ENCODE measurements around the gene KCTD2.
A peak's percentile ranks its signal among the peaks of the same experiment; 100 is the strongest.
"Not testable (repeated sequence)": the region's sequence is repeated elsewhere in the genome, so short reads cannot be mapped to it uniquely, and the experiment has no call there.

The KCTD2 gene

GRCh38 chr17:75046407-75047289, at the start of gene KCTD2, which contains the start of gene ATP5PD:
KCTD2 (plus strand) TSS chr17:75047225; CDS start chr17:75047251, 26 bp downstream.
ATP5PD (minus strand) TSS chr17:75046969; CDS start chr17:75042650, 4,319 bp downstream.
- DNase-seq, result peak; percentile 93 to 94

GRCh38 chr17:74998783-74999182, 48.2 kb upstream of the KCTD2 start:
- no peak for DNase-seq

GRCh38 chr17:74999523-74999922, 47.5 kb upstream of the KCTD2 start:
- DNase-seq, result no peak

GRCh38 chr17:75001915-75002843, 44.8 kb upstream of the KCTD2 start:
- DNase-seq, result no peak

- no peak for DNase-seq
Observed at GRCh38 chr17:75003070-75003956, 43.7 kb upstream of the KCTD2 start.

GRCh38 chr17:75003957-75004355, 43.1 kb upstream of the KCTD2 start:
- no peak for DNase-seq

GRCh38 chr17:75004371-75004770, 42.7 kb upstream of the KCTD2 start:
- DNase-seq, result no peak

- DNase-seq, result no peak
Observed at GRCh38 chr17:75005291-75005690, 41.7 kb upstream of the KCTD2 start.

- not testable (repeated sequence) for DNase-seq
Observed at GRCh38 chr17:75006084-75006483, 40.9 kb upstream of the KCTD2 start.

GRCh38 chr17:75006653-75007052, 40.4 kb upstream of the KCTD2 start:
- DNase-seq, result no peak

- no peak for DNase-seq
Observed at GRCh38 chr17:75008373-75008772, 38.7 kb upstream of the KCTD2 start.

- DNase-seq, result no peak
Observed at GRCh38 chr17:75009139-75009724, 37.8 kb upstream of the KCTD2 start.

GRCh38 chr17:75010683-75011400, 36.2 kb upstream of the KCTD2 start:
- DNase-seq, result no peak

GRCh38 chr17:75011401-75012095, 35.5 kb upstream of the KCTD2 start:
- DNase-seq, result no peak

GRCh38 chr17:75012096-75012345, 35.0 kb upstream of the KCTD2 start:
- DNase-seq, result no peak

- DNase-seq, result peak; percentile 74 to 76
Observed at GRCh38 chr17:75012346-75013091, 34.5 kb upstream of the KCTD2 start, which contains the start of gene MRPL58. MRPL58 (plus strand) TSS chr17:75012670; CDS start chr17:75012687, 17 bp downstream.

- DNase-seq, result no peak
Observed at GRCh38 chr17:75013092-75013559, 33.9 kb upstream of the KCTD2 start.

- no peak for DNase-seq
Observed at GRCh38 chr17:75019146-75019545, 27.9 kb upstream of the KCTD2 start.

- no peak for DNase-seq
Observed at GRCh38 chr17:75019710-75020109, 27.3 kb upstream of the KCTD2 start.

Data from stimulated activated CD4-positive, alpha-beta T cell treated with anti-CD3 and anti-CD28 coated beads, Interleukin-4, amount 100 ng/mL, for 4 hours (primary cell).